Astrocyte (in vitro differentiated cells and primary cell): ENCODE data around the gene CYB561D2. TPM values are rescaled to one million over a fixed set of nuclear protein-coding genes. Genes with fewer than 3 reads are reported as not detected.

ENCODE experiments used
- DNase-seq: peaks from one replicate; pipeline ENCODE4 v3.0.0-alpha.2; 2010; ENCODE audit warnings: low read depth
- FAIRE-seq: peaks from 2 replicates; lab custom pipeline; 2011; peaks lifted over from hg19 to GRCh38; lab: Jason Lieb, UNC
- H2AFZ ChIP-seq: 2 replicates; pipeline ENCODE4 v1.6.0; 2012; ENCODE audit warnings: low read depth, low read length, inconsistent platforms
- H3K27ac ChIP-seq: 2 replicates; pipeline ENCODE4 v1.5.1; 2011; ENCODE audit warnings: low read depth, low read length, inconsistent platforms
- H3K27me3 ChIP-seq: 2 replicates; pipeline ENCODE4 v1.6.0; 2011; ENCODE audit warnings: low read length, inconsistent platforms; ENCODE audit not compliant: insufficient read depth
- H3K36me3 ChIP-seq: 2 replicates; pipeline ENCODE4 v1.5.1; 2011; ENCODE audit warnings: low read length, inconsistent platforms; ENCODE audit not compliant: insufficient read depth
- H3K4me1 ChIP-seq: 2 replicates; pipeline ENCODE4 v1.5.1; 2011; ENCODE audit warnings: low read length, inconsistent platforms; ENCODE audit not compliant: insufficient read depth
- H3K4me2 ChIP-seq: 2 replicates; pipeline ENCODE4 v1.6.0; 2012; ENCODE audit warnings: low read length, inconsistent platforms
- H3K4me3 ChIP-seq: 2 replicates; pipeline ENCODE4 v1.5.1; 2011; ENCODE audit warnings: low read depth, mild to moderate bottlenecking, low read length, inconsistent platforms; ENCODE audit not compliant: insufficient read depth
- H3K79me2 ChIP-seq: 2 replicates; pipeline ENCODE4 v1.6.0; 2012; ENCODE audit warnings: mild to moderate bottlenecking, low read length, inconsistent platforms; ENCODE audit not compliant: insufficient read depth
- H3K9ac ChIP-seq: 2 replicates; pipeline ENCODE4 v1.6.0; 2012; ENCODE audit warnings: mild to moderate bottlenecking, low read length, inconsistent platforms
- H3K9me3 ChIP-seq: 2 replicates; pipeline ENCODE4 v1.5.1; 2012; ENCODE audit warnings: low read depth, mild to moderate bottlenecking, low read length, inconsistent platforms; ENCODE audit not compliant: insufficient read depth
- H4K20me1 ChIP-seq: 2 replicates; pipeline ENCODE4 v1.6.0; 2012; ENCODE audit warnings: low read length, inconsistent platforms; ENCODE audit not compliant: insufficient read depth
- H3K27ac Mint-ChIP-seq: one replicate; pipeline ENCODE4 v1.8.0; 2021; ENCODE audit warnings: mild to moderate bottlenecking, mixed read lengths; ENCODE audit not compliant: unreplicated experiment
- H3K27me3 Mint-ChIP-seq: one replicate; pipeline ENCODE4 v1.8.0; 2021; ENCODE audit warnings: low read depth, mixed read lengths; ENCODE audit not compliant: unreplicated experiment
- H3K36me3 Mint-ChIP-seq: one replicate; pipeline ENCODE4 v1.8.0; 2021; ENCODE audit warnings: low read depth, mixed read lengths; ENCODE audit not compliant: unreplicated experiment
- H3K4me1 Mint-ChIP-seq: one replicate; pipeline ENCODE4 v1.8.0; 2021; ENCODE audit warnings: low read depth, mixed read lengths; ENCODE audit not compliant: unreplicated experiment
- H3K4me3 Mint-ChIP-seq: one replicate; pipeline ENCODE4 v1.8.0; 2021; ENCODE audit warnings: mild to moderate bottlenecking, moderate library complexity, mixed read lengths; ENCODE audit not compliant: unreplicated experiment
- H3K9me3 Mint-ChIP-seq: one replicate; pipeline ENCODE4 v1.8.0; 2021; ENCODE audit warnings: mild to moderate bottlenecking, mixed read lengths; ENCODE audit not compliant: unreplicated experiment
- CTCF ChIP-seq: IDR thresholded peaks from 2 replicates; pipeline ENCODE4 v1.5.1; 2011; ENCODE audit warnings: low read depth, mild to moderate bottlenecking, inconsistent platforms, low read length, moderate library complexity; ENCODE audit not compliant: insufficient read depth
- EZH2 ChIP-seq: IDR thresholded peaks from 2 replicates; pipeline ENCODE4 v1.6.1; 2012; ENCODE audit warnings: mild to moderate bottlenecking, low read length, inconsistent platforms; ENCODE audit not compliant: insufficient read depth
- total RNA-seq: library from RNA; stranded (reverse); gene quantifications from 2 replicates; pipeline ENCODE4 v1.2.1, GENCODE V29; 2021

The CYB561D2 gene
- total RNA-seq, 1 donor from 2014 or later = 19.4 TPM

DNA sequence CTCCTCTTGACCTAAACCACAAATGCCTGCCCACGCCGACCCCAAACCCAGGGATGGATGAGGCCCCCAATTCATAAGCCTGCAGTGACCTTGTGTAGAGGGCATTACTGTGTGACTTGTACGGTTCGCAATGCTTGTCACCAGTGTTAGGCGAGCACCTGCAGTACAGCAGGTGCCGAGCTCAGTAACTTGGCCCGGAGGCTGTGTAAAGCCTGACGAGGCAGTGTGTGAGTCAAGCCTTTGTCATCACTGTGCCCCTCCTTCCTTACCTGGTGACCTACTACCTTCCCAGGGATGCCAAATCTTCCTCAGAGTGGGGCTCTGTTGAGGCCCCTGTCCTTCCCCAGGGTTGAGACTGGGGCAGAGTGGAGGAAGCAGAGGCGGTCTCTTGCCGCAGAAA lies 45.8 kb downstream of the CYB561D2 start:
- Histone ChIP-seq H3K4me2 (no peak overlapping the region), H3K9ac (no peak overlapping the region), H3K79me2 (no peaks in the 10 kb centered on the region), H2AFZ (no peak overlapping the region), H3K27me3 (peaks cover 4% of the 10 kb centered on the region), H3K27ac (no peak overlapping the region), H3K9me3 (no peaks in the 10 kb centered on the region), H3K36me3 (no peaks in the 10 kb centered on the region), H4K20me1 (no peaks in the 10 kb centered on the region), H3K4me3 (no peak overlapping the region), H3K4me1 (no peaks in the 10 kb centered on the region)
- DNase-seq (no peak), FAIRE-seq (no peak)
- TF ChIP-seq EZH2 (no peak), CTCF (no peak)
- Mint-ChIP-seq H3K4me3 (no peak overlapping the region), H3K9me3 (no peaks in the 10 kb centered on the region), H3K27ac (no peak overlapping the region), H3K36me3 (no peaks in the 10 kb centered on the region), H3K4me1 (peaks cover 2% of the 10 kb centered on the region), H3K27me3 (peaks cover 33% of the 10 kb centered on the region)

GRCh38 chr3:50401978-50402595 lies 51.4 kb downstream of the CYB561D2 start:
- Histone ChIP-seq H4K20me1 (no peaks in the 10 kb centered on the region), H3K9ac (no peak overlapping the region), H3K4me2 (no peak overlapping the region), H3K27me3 (no peaks in the 10 kb centered on the region), H3K36me3 (no peaks in the 10 kb centered on the region), H3K79me2 (no peaks in the 10 kb centered on the region), H2AFZ (no peak overlapping the region), H3K27ac (no peak overlapping the region), H3K9me3 (no peaks in the 10 kb centered on the region), H3K4me3 (no peak overlapping the region), H3K4me1 (no peaks in the 10 kb centered on the region)
- H3K4me3 Mint-ChIP-seq = no peak overlapping the region
- no peak for TF ChIP-seq CTCF
- no peak for TF ChIP-seq EZH2
- DNase-seq (no peak), FAIRE-seq (no peak)
- peaks cover 47% of the 10 kb centered on the region for H3K27me3 Mint-ChIP-seq
- H3K36me3 Mint-ChIP-seq = no peaks in the 10 kb centered on the region
- H3K9me3 Mint-ChIP-seq = no peaks in the 10 kb centered on the region
- H3K27ac Mint-ChIP-seq = no peak overlapping the region
- H3K4me1 Mint-ChIP-seq = peaks cover 2% of the 10 kb centered on the region

Other genes starting within 250 kb of the CYB561D2 start
- 5.1 and 6.6 TPM in 2 replicates for gene SEMA3F, start 195.5 kb upstream of the CYB561D2 start, total RNA-seq
- gene GNAT1, start 159.3 kb upstream of the CYB561D2 start, total RNA-seq = not detected in 2 replicates
- gene SLC38A3, start 145.6 kb upstream of the CYB561D2 start, total RNA-seq = 0.68 and 1.9 TPM in 2 replicates
- 380 and 381 TPM in 2 replicates for gene GNAI2, start 114.7 kb upstream of the CYB561D2 start, total RNA-seq
- gene SEMA3B, start 81.7 kb upstream of the CYB561D2 start, total RNA-seq = 4.9 and 5.9 TPM in 2 replicates
- 0.30 TPM in 1 of 2 replicates, not detected in the other for gene LSMEM2, start 71.8 kb upstream of the CYB561D2 start, total RNA-seq
- gene IFRD2, start 58.4 kb upstream of the CYB561D2 start, total RNA-seq = 59.2 and 66.8 TPM in 2 replicates
- 6.3 and 6.9 TPM in 2 replicates for gene HYAL3, start 51.5 kb upstream of the CYB561D2 start, total RNA-seq
- 6.3 and 7.0 TPM in 2 replicates for gene NAA80, start 51.5 kb upstream of the CYB561D2 start, total RNA-seq
- gene HYAL1, start 47.3 kb upstream of the CYB561D2 start, total RNA-seq = 0.27 and 0.46 TPM in 2 replicates
- gene HYAL2, start 28.1 kb upstream of the CYB561D2 start, total RNA-seq = 42.9 and 45.8 TPM in 2 replicates
- gene TUSC2, start 22.6 kb upstream of the CYB561D2 start, total RNA-seq = 39.5 and 41.4 TPM in 2 replicates
- 19.5 and 26.5 TPM in 2 replicates for gene RASSF1, start 10.0 kb upstream of the CYB561D2 start, total RNA-seq
- 0.39 and 0.55 TPM in 2 replicates for gene ZMYND10, start 5.1 kb upstream of the CYB561D2 start, total RNA-seq
- gene NPRL2, start 87 bp upstream of the CYB561D2 start, total RNA-seq = 15.7 and 20.3 TPM in 2 replicates
- gene TMEM115, start 8.7 kb downstream of the CYB561D2 start, total RNA-seq = 48.7 and 49.8 TPM in 2 replicates
- gene CACNA2D2, start 152.8 kb downstream of the CYB561D2 start, total RNA-seq = 0.31 and 1.00 TPM in 2 replicates
- 7.2 and 8.0 TPM in 2 replicates for gene C3orf18, start 216.9 kb downstream of the CYB561D2 start, total RNA-seq
- 13.6 and 15.7 TPM in 2 replicates for gene HEMK1, start 218.7 kb downstream of the CYB561D2 start, total RNA-seq